Stimulated activated CD8-positive, alpha-beta memory T cell treated with anti-CD3 and anti-CD28 coated beads, Interleukin-4, amount 100 ng/mL, for 4 hours (primary cell): ENCODE data around the gene PRC1.
A peak's percentile ranks its signal among the peaks of the same experiment; 100 is the strongest.

Experiments used
- DNase-seq, 2 donors: peaks; one replicate each; pipeline ENCODE4 v3.0.0-alpha.2; 2020; ENCODE audit warnings: low read depth in 2 of 2, low spot score in 1 of 2

The PRC1 gene

GRCh38 chr15:90956274-90957030 lies 37.9 kb downstream of the PRC1 start:
- DNase-seq: peak; percentile 19 to 24

- DNase-seq: no peak
Observed at GRCh38 chr15:90955624-90956273, 38.6 kb downstream of the PRC1 start.

- DNase-seq: peak; percentile 72 to 80
Observed at GRCh38 chr15:90954712-90955623, 39.4 kb downstream of the PRC1 start, which contains the start of gene RCCD1. Gene RCCD1 (plus strand): TSS chr15:90954884. CDS start chr15:90956735, 1,851 bp downstream.

GRCh38 chr15:90953947-90954711 lies 40.2 kb downstream of the PRC1 start:
- no peak for DNase-seq

- DNase-seq: no peak
Observed at GRCh38 chr15:90952901-90953677, 41.2 kb downstream of the PRC1 start.

GRCh38 chr15:90950676-90951075 lies 43.7 kb downstream of the PRC1 start:
- DNase-seq: no peak

GRCh38 chr15:90949979-90950675 lies 44.2 kb downstream of the PRC1 start:
- DNase-seq: no peak

GRCh38 chr15:90948506-90948905 lies 45.8 kb downstream of the PRC1 start:
- DNase-seq: no peak

- DNase-seq: no peak
Observed at GRCh38 chr15:90947577-90948357, 46.6 kb downstream of the PRC1 start.

GRCh38 chr15:90946941-90947576 lies 47.3 kb downstream of the PRC1 start:
- DNase-seq: no peak

- no peak for DNase-seq
Observed at GRCh38 chr15:90946538-90946937, 47.8 kb downstream of the PRC1 start.

- DNase-seq: no peak
Observed at GRCh38 chr15:90945091-90945490, 49.2 kb downstream of the PRC1 start.

- DNase-seq: no peak
Observed at GRCh38 chr15:90942354-90943120, 51.8 kb downstream of the PRC1 start.

GRCh38 chr15:90941038-90941437 lies 53.3 kb downstream of the PRC1 start:
- DNase-seq: no peak

- no peak for DNase-seq
Observed at GRCh38 chr15:90939756-90940155, 54.6 kb downstream of the PRC1 start.

GRCh38 chr15:90938261-90938660 lies 56.1 kb downstream of the PRC1 start:
- no peak for DNase-seq

- DNase-seq: no peak
Observed at GRCh38 chr15:90936823-90937222, 57.5 kb downstream of the PRC1 start.
